ENCODE measurements around the gene FCHO2.

The FCHO2 gene

GRCh38 chr5:73037545-73037944 lies 81.7 kb downstream of the FCHO2 start:
- no peak for DNase-seq

GRCh38 chr5:73039082-73039481 lies 83.2 kb downstream of the FCHO2 start:
- no peak for DNase-seq

DNA sequence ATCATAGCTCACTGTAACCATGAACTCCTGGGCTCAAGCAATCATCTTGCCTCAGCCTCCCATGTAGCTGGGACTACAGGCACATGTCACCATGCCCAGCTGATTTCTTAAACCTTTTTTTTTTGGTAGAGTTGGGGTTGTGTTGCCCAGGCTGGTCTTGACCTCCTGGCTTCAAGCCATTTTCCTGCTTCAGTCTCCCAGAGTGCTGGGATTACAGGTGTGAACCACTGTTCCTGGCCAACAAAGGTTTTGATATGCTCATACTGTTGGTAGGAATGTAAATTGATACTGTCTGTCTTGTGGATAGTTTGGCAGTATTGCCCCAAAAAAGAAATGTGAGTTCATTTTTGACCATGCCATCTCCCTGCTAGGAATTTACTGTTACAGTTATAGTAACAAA lies 87.2 kb downstream of the FCHO2 start:
- no peak for DNase-seq

GRCh38 chr5:73044546-73044945 lies 88.7 kb downstream of the FCHO2 start:
- no peak for DNase-seq

GRCh38 chr5:73045623-73046022 lies 89.8 kb downstream of the FCHO2 start:
- no peak for DNase-seq

DNA sequence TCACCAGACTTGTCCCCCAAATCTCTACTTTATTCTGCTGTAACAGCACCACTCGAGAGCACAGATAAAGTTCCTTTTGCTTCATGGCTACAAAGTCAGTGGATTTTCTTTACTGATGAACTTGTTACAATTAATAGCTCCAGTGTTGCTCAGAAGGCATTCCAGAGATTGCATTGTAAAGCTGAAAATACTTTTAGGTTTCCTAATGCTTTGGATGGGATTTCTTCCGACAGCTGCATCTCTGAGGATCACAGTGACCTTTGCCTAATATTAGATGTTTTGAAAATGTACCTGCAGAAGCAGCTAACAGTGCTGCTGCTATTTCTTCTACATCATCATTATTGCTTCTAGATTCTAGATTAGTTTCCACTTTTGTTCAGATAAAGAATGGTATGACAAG lies 105.8 kb downstream of the FCHO2 start:
- DNase-seq: no peak

DNA sequence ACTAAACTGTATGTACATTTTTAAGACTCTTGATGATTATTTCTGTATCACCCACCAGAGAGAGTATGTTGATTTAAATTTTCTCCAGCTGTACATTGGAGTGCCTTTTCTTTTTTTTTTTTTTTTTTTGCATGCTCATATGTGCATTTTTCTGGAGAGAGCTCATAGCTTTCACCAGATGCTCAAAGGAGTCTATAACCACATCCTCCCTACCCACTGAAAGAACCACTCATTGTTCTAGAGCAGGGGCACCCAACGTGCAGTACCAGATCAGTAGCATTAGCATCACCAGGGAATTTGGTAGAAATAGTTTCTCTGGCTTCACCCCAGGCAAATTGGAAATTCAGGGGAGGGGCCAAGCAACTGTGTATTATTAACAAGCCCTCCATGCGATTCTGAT lies 110.6 kb downstream of the FCHO2 start:
- no peak for DNase-seq

DNA sequence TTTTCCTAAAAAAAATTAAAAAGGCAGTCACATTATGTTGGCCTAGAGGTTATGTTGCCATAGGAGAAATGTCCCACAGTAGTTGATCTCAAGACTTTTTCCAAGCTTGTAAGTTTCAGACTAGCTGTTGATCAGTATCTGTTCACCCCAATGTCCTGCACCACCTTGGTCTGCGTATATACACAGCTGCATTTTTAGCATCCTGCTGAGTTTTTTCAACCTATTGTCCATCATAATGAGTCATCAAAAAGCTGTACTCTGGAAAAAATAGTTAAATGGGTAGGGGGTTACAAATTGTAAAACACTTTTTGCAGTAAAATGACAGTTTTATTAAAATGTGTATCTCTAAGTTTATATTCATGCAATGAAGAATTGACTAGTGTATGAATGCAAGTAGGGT lies 111.4 kb downstream of the FCHO2 start:
- DNase-seq: no peak

GRCh38 chr5:73081093-73081492 lies 125.3 kb downstream of the FCHO2 start:
- DNase-seq: no peak

DNA sequence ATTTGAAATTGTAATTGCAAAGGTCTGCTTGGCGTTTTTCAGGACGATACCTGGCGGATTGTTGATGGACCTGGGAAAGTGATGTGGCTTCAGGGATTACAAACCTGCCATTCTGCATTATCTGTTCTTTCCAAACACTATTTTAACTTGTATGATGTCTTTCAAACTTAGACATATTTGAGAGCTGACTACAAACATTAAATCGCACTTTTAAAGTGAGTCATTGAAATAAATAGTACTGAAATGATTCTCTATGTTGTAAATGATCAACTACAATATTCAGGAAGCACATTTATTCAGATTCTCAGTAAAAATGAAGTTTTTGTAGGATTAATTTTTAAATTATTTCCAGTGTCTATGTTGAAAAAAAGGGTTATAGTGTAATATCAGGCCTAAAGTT lies 132.2 kb downstream of the FCHO2 start:
- DNase-seq: no peak

GRCh38 chr5:73093943-73094342 lies 138.1 kb downstream of the FCHO2 start:
- no peak for DNase-seq

DNA sequence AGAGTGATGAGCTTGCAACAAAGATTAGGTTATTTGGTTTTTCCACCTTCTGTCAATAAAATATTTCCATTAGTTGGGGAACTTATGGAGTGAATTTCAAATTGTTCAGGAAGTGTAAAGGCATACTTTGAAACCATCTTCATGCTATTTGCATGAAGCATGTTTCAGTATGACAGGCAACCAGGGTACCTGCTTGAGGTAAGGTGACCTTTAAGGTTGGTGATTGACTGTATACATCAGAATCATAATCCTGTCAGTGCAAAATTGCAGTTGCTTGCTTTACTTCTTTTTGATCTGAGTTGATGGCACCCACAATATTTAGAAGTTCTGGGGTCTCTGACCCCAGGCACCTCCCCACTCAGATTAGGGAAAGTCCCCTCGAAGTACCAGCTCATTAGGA lies 138.6 kb downstream of the FCHO2 start:
- no peak for DNase-seq

DNA sequence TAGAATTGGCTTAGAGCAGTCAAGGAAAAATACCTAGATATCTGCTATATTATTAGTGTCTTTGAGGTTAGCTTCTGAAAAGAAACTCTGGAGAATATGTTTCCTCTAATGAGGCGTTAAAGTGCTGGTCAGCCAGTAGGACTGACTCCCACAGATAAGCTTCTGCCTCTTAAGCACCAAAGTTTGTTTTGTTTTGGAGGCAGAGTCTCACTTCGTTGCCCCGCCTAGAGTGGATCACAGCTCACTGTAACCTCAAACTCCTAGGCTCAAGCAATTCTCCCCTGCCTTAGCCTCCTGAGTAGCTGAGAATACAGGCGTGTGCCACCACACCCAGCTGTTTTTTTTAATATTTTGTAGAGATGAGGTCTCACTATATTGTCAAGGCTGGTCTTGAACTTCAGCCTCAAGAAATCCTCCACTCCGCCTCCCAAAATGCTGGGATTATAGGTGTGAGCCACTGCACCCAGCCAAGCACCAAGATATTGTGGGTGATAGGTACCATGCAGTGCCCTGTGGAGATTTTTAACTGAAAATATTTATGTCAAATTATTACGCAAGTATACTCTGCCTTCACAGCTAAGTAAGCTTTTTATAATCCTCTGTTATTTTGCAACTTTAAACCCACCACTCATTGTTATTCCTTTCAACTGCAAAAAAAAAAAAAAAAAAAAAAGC lies 139.9 kb downstream of the FCHO2 start:
- DNase-seq: no peak

GRCh38 chr5:73096239-73096575 lies 140.4 kb downstream of the FCHO2 start:
- DNase-seq: no peak

DNA sequence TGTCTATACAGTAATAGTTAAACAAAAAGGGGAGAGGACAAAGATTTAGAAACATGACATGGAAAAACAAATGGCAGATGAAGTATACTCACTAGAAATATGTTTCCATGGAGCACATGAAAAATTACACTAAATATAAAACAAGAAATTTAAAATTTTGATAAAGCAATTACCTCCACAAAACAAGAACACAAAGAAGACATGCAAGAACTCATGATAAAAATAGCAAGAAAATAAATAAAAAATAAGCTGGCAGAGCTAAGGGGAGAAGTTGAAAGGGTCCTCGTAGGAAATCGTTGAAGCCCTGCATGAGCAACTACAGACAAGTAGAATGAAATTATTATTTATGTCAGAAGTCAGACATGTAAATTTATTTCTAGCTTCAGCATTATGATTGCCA lies 141.9 kb downstream of the FCHO2 start:
- no peak for DNase-seq

- no peak for DNase-seq
These were observed 144.3 kb downstream of the FCHO2 start for GRCh38 chr5:73100109-73100508.

- DNase-seq: no peak
These were observed 148.0 kb downstream of the FCHO2 start for GRCh38 chr5:73103870-73104299.

GRCh38 chr5:73104326-73104725 lies 148.5 kb downstream of the FCHO2 start:
- DNase-seq: no peak

DNA sequence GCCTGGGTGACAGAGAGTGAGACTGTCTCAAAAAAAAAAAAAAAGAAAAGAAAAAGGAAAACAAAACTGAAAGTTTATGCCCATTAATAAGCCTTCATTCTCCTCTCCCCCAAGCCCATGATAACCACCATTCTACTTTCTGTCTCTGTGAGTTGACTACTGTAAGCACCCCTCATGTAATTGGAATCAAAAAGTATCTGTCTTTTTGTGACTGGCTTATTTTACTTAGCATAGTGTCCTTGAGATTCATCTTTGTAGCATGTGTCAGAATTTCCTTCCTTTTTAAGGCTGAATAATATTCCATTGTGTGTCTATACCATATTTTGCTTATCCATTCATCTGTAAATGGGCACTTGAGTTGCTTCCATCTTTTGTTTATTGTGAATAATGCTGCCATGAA lies 150.5 kb downstream of the FCHO2 start:
- DNase-seq: no peak

- no peak for DNase-seq
These were observed 154.3 kb downstream of the FCHO2 start for GRCh38 chr5:73110190-73110589.

DNA sequence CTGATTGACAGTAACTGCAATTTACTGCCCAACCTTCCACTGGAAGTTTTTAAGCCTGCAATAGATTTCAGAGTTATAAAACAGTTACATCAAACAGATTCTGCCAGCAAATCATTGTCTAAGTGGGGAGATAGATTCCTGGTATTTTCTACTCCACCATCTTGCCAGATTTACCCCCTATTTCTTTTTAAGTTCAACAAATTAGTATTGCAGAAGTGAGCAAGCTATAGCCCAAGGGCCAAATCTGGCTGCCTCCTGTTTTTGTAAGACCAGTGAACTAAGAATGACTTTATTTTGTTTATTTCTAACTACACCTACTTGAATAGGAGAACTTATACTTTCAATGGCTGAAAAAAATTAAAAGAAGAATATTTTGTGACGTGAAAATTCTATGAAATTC lies 155.7 kb downstream of the FCHO2 start:
- no peak for DNase-seq

DNA sequence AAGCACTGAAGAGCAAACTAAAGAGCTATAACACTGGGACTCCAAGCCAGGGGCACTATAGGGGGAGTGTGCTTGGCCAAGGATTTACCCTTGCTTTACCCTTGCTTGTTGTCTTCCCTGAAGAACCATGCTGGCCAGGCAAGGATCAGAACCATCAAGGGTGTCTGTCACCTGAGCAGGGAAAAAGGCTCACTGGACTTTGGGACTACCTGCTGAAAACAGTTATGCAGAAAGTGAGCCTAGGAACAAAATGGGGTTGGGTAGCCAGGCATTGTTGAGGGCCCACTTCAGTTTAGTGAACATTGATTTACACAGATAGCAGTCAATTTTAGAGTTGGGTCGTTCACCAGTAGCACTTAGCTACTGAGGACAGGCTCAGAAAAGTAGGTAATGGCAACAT lies 156.5 kb downstream of the FCHO2 start:
- no peak for DNase-seq

- no peak for DNase-seq
These were observed 158.3 kb downstream of the FCHO2 start for GRCh38 chr5:73114044-73114688.

DNA sequence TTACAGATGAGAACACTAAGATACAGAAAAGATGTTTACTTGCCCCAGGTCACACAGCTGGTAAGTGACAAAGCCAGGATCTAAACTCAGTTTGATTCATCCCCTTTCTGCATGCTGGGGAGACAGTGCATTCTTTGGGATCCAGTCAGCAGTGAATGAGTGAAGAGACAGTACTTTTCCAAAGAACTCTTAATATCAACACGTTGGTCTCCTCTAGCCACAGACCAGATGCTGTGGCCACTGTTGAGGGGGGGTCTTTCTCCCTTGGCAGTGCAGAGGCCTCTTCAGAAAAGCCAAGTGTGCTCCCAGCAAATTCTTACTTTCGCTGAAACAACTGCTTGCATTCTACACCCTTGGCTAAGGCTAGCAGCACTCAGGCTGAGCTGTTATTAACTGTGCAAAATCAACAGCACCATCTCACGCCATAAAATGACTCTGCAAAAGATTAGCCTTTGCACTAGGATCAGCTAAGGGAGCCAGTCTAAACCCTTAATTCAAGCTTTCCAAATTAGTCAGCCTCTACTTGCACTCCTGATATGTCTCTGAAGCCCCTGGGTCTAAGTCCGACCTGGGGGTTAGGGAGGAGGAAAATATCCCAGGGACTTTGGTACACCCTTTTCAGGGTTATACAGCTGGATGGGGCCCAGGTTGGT lies 159.7 kb downstream of the FCHO2 start:
- DNase-seq: no peak

GRCh38 chr5:73116506-73116905 lies 160.7 kb downstream of the FCHO2 start:
- DNase-seq: no peak
